Gastrocnemius medialis (tissue), 4 donors: ENCODE results near the gene ARHGAP26. TPM values are rescaled to one million over a fixed set of nuclear protein-coding genes. Genes with fewer than 3 reads are reported as not detected.
"Not testable (repeated sequence)": the region's sequence is repeated elsewhere in the genome, so short reads cannot be mapped to it uniquely, and the experiment has no call there.

ENCODE experiments used
- ATAC-seq, 2 donors: fragments of 150-250 bp; one replicate each; pipeline ENCODE4 v1.9.1; 2016
- DNase-seq, 2 donors: peaks; one replicate each; pipeline ENCODE4 v3.0.0-alpha.2; 2019
- H3K27ac ChIP-seq, 4 donors: fragments of 200-600 bp; sonication (generic); 1 replicate in 1 of 4; 2 replicates in 3 of 4; pipeline ENCODE4 v1.5.1; 2016 to 2018; ENCODE audit warnings: mild to moderate bottlenecking in 2 of 4, moderate library complexity in 1 of 4
- H3K27me3 ChIP-seq, 3 donors: fragments of 200-600 bp; sonication (generic) in 2 of 3; 1 replicate in 1 of 3; 2 replicates in 2 of 3; pipeline versions ENCODE4 v1.5.1 to v1.6.0; 2016 to 2019; ENCODE audit warnings: mild to moderate bottlenecking in 1 of 3, moderate library complexity in 1 of 3
- H3K36me3 ChIP-seq, 2 donors: fragments of 200-600 bp; sonication (generic) in 1 of 2; one replicate each; pipeline ENCODE4 v1.5.1; 2017 to 2018
- H3K4me1 ChIP-seq, 2 donors: fragments of 200-600 bp; sonication (generic) in 1 of 2; one replicate each; pipeline ENCODE4 v1.5.1; 2016 to 2017; ENCODE audit warnings: mild to moderate bottlenecking in 2 of 2
- H3K4me3 ChIP-seq, 4 donors: fragments of 200-600 bp; sonication (generic) in 3 of 4; 1 replicate in 1 of 4; 2 replicates in 3 of 4; pipeline ENCODE4 v1.5.1; 2016 to 2019; ENCODE audit warnings: mild to moderate bottlenecking in 2 of 4
- H3K9me3 ChIP-seq, 3 donors: fragments of 200-600 bp; sonication (generic) in 2 of 3; 1 replicate in 1 of 3; 2 replicates in 2 of 3; pipeline ENCODE4 v1.5.1; 2016 to 2019
- POLR2A ChIP-seq, 2 donors: fragments of 450-650 bp; IDR thresholded peaks; one replicate each; pipeline ENCODE4 v1.6.1; 2017; ENCODE audit warnings: antibody characterized with exemption in 2 of 2, mild to moderate bottlenecking in 2 of 2, moderate library complexity in 2 of 2
- in situ Hi-C, 4 donors: fragments of 200-750 bp; cut with MboI; loops; one replicate each; pipeline versions ENCODE4 v1.15.0 to v1.8.0; 2017; ENCODE audit warnings: low sequenced_read_pairs in 4 of 4
- intact Hi-C: fragments of 100-400 bp; cut with DNase I; formaldehyde crosslinking; loops from one replicate; pipeline ENCODE4 v1.15.1; 2023; ENCODE audit warnings: low total_unique reads
- total RNA-seq, 4 donors: library from RNA; depleted of rRNA; stranded (reverse); fragments of >200 nt; gene quantifications; one replicate each; pipeline versions ENCODE4 v1.1.0 to v1.2.3, GENCODE V29; 2016
- TF ChIP-seq, protein P1 (sequence below), 5 experiments: fragments of 450-650 bp in 3 of 5; fragments of 200-600 bp in 2 of 5; sonication (generic) in 2 of 5; IDR thresholded peaks in 4 of 5; conservative IDR thresholded peaks in 1 of 5; 1 replicate in 4 of 5; 2 replicates in 1 of 5; pipeline ENCODE4 v1.5.1; 2016 to 2019; ENCODE audit warnings: antibody characterized with exemption in 5 of 5, mild to moderate bottlenecking in 3 of 5, moderate library complexity in 3 of 5

The ARHGAP26 gene
- total RNA-seq, 4 donors from 2014 or later = 9.1 to 22.4 (median 13.4) TPM

GRCh38 chr5:142945845-142946244 lies 175.7 kb downstream of the ARHGAP26 start:
- no peaks in the 10 kb centered on the region for H3K9me3 ChIP-seq
- DNase-seq (no peak), ATAC-seq (no peak)
- no peak overlapping the region for H3K4me3 ChIP-seq
- peaks cover 4 to 11% of the 10 kb centered on the region in 2 donors for H3K4me1 ChIP-seq
- in situ Hi-C loops = no loop called here
- H3K27ac ChIP-seq = no peak overlapping the region
- H3K36me3 ChIP-seq = no peaks in the 10 kb centered on the region
- intact Hi-C loops = no loop called here
- TF ChIP-seq POLR2A (IDR thresholded peaks at IDR 0.05) = no peak
- TF ChIP-seq, protein P1, sequence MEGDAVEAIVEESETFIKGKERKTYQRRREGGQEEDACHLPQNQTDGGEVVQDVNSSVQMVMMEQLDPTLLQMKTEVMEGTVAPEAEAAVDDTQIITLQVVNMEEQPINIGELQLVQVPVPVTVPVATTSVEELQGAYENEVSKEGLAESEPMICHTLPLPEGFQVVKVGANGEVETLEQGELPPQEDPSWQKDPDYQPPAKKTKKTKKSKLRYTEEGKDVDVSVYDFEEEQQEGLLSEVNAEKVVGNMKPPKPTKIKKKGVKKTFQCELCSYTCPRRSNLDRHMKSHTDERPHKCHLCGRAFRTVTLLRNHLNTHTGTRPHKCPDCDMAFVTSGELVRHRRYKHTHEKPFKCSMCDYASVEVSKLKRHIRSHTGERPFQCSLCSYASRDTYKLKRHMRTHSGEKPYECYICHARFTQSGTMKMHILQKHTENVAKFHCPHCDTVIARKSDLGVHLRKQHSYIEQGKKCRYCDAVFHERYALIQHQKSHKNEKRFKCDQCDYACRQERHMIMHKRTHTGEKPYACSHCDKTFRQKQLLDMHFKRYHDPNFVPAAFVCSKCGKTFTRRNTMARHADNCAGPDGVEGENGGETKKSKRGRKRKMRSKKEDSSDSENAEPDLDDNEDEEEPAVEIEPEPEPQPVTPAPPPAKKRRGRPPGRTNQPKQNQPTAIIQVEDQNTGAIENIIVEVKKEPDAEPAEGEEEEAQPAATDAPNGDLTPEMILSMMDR (IDR thresholded peaks at IDR 0.05 in 4 of 5, conservative IDR thresholded peaks at IDR 0.05 in 1 of 5) = no peak
- H3K27me3 ChIP-seq = no peaks in the 10 kb centered on the region

- no peak overlapping the region for H3K27ac ChIP-seq
- peaks cover 4 to 11% of the 10 kb centered on the region in 2 donors for H3K4me1 ChIP-seq
- ATAC-seq = no peak
Measured at GRCh38 chr5:142946547-142947426, 176.6 kb downstream of the ARHGAP26 start.

GRCh38 chr5:142947427-142947709 lies 177.2 kb downstream of the ARHGAP26 start:
- no peaks in the 10 kb centered on the region for H3K9me3 ChIP-seq
- no peaks in the 10 kb centered on the region for H3K27me3 ChIP-seq
- peaks cover 4 to 5% of the 10 kb centered on the region in 2 donors for H3K4me1 ChIP-seq
- in situ Hi-C loops (no loop called here), intact Hi-C loops (no loop called here)
- no peak overlapping the region for H3K27ac ChIP-seq
- TF ChIP-seq, protein P1 (IDR thresholded peaks at IDR 0.05 in 4 of 5, conservative IDR thresholded peaks at IDR 0.05 in 1 of 5) = no peak
- no peak for TF ChIP-seq POLR2A (IDR thresholded peaks at IDR 0.05)
- no peak overlapping the region for H3K4me3 ChIP-seq
- ATAC-seq (no peak), DNase-seq (no peak)
- H3K36me3 ChIP-seq = no peaks in the 10 kb centered on the region

More at GRCh38 chr5:142946547-142947426, 176.6 kb downstream of the ARHGAP26 start:
- in situ Hi-C loops (no loop called here), intact Hi-C loops (no loop called here)
- no peak for DNase-seq
- TF ChIP-seq, protein P1 (IDR thresholded peaks at IDR 0.05 in 4 of 5, conservative IDR thresholded peaks at IDR 0.05 in 1 of 5) = no peak
- TF ChIP-seq POLR2A (IDR thresholded peaks at IDR 0.05) = no peak
- Histone ChIP-seq H3K4me3 (no peak overlapping the region), H3K9me3 (no peaks in the 10 kb centered on the region), H3K27me3 (no peaks in the 10 kb centered on the region), H3K36me3 (no peaks in the 10 kb centered on the region)

GRCh38 chr5:142952229-142952628 lies 182.1 kb downstream of the ARHGAP26 start:
- Histone ChIP-seq H3K36me3 (no peaks in the 10 kb centered on the region), H3K27ac (no peak overlapping the region), H3K27me3 (no peaks in the 10 kb centered on the region), H3K9me3 (no peaks in the 10 kb centered on the region), H3K4me3 (no peak overlapping the region), H3K4me1 (peaks cover 18 to 31% of the 10 kb centered on the region in 2 donors)
- in situ Hi-C loops (no loop called here), intact Hi-C loops (no loop called here)
- ATAC-seq (no peak), DNase-seq (no peak)
- TF ChIP-seq, protein P1 (IDR thresholded peaks at IDR 0.05 in 4 of 5, conservative IDR thresholded peaks at IDR 0.05 in 1 of 5) = no peak
- no peak for TF ChIP-seq POLR2A (IDR thresholded peaks at IDR 0.05)

GRCh38 chr5:142952871-142953270 lies 182.7 kb downstream of the ARHGAP26 start:
- intact Hi-C loops, H3K4me3 ChIP-seq, ATAC-seq, DNase-seq, H3K27me3 ChIP-seq, H3K9me3 ChIP-seq, H3K27ac ChIP-seq, in situ Hi-C loops, H3K36me3 ChIP-seq: not testable (repeated sequence)
- peaks cover 25 to 36% of the 10 kb centered on the region in 2 donors for H3K4me1 ChIP-seq
